GM19438 (cell line): Measurements from ENCODE around the gene SLC4A7.
"Not testable (repeated sequence)": the region's sequence is repeated elsewhere in the genome, so short reads cannot be mapped to it uniquely, and the experiment has no call there.

Experiments used
- ATAC-seq: cut with Tn5 transposase; IDR thresholded peaks from one replicate; pipeline ENCODE4 v1.9.1; 2021; ENCODE audit warnings: low read depth; ENCODE audit not compliant: unreplicated experiment

Gene SLC4A7

DNA sequence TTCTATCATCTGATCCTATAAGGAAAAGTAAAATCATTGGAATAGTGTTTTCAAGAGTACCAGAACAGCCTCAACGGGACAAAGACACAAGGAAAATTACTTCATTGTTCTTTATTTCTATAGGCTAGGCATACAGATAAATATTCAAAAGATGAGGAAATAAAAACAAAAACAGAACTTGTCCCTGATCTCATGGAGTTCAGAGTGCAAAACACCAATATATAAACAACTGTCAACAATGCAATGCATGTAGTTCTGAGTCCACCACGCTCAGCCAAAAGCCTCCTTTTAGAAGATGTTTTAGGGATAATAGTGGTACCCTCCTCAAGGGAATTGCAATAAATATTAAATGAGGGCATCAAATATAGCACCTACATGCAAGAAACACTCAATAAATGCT is 4.6 kb upstream of the SLC4A7 start:
- no peak for ATAC-seq

DNA sequence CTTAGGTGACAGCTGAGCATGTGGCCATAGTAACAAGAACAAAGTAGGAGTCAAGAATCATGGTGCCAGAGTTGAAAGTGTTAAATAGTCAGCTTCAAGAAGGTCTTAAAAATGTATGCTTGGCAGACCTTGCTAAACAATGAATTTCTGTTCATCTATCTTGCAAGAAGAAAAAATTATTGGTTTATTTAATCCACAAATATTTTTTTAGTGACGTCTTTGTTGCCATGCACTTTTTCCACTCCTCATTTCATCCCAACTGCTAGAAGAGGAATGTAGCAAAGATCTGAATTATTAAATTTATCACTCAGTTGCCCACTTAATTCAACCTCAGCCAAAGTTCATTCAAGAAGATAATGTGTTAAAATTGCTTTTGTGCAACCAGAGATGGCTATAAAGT is 3.2 kb upstream of the SLC4A7 start:
- ATAC-seq, result no peak

DNA sequence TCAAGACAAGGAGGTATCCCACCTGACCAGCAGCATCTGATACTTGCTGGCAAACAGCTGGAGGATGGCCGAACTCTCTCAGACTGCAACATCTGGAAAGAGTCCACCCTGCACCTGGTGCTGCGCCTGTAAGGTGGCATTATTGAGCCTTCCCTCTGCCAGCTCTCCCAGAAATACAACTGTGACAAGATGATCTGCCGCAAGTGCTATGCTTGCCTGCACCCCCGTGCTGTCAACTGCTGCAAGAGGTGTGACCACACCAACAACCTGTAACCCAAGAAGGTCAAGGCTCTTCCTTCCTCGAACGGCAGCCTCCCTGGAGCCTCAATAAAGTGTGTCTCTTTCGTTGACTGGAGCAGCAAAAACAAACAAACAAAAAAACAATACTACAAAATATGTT is 2.2 kb upstream of the SLC4A7 start:
- ATAC-seq, result no peak

DNA sequence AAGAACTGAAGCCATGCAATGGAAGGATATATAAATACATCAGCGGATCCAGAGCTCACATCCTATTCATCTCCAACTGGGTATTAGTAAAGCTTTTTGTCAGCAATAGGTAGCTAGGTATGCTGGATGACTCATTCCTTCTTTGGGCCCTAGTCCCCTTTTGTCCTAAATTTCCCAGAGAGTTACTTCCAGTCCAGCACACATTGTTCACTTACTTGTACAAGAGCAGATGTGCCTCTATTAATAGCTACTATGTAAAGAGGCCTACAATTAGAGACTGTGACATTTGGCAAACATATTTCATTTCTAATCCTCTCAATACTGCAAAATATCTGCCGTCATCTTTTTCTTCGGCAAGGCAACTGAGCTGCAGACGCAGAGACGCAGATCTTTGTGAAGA is 1.7 kb upstream of the SLC4A7 start:
- no peak for ATAC-seq

DNA sequence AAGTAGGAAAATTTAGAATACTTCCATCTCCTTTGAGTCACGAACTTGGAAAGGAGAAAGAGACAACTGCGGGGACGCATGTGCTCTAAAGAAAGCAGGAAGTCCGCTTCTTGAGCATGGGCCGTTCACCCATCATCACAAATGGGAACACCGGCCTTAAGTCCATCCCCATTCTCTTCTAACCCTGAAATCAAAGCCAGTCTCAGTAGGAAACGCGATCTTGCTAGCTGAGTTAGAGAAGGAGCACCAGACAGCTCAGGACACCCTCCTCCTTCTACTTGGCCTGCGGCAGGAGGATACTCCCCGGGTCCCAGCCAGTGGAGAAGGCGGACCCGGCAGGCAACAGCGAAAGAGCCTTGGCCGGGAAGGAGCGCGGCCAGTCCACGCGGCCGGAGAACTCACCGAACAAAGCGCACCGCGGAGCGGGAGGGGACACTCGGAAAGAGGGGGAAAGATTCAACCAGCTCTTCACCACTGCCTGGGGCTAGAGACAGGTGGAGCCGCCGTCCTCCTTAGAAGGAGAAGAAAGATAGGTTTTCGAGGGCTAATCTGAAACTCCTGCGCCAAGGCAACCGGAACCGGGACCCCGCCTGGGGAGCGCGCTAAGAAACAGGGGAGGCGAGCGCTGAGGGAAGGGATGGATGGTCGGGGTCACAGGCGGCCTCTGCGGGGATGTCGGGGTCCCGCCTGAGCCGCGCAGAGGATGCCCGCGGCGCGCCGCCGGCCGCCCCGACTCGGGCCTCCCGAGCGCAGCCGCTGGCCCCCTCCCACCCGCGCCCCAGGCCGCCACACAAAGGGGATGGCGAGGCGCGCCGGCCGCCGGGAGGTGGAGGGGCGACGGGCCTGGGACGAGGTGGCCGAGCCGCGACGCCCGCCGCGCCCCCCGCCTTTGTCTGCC is 818 bp downstream of the SLC4A7 start:
- ATAC-seq, result peak; percentile 31

DNA sequence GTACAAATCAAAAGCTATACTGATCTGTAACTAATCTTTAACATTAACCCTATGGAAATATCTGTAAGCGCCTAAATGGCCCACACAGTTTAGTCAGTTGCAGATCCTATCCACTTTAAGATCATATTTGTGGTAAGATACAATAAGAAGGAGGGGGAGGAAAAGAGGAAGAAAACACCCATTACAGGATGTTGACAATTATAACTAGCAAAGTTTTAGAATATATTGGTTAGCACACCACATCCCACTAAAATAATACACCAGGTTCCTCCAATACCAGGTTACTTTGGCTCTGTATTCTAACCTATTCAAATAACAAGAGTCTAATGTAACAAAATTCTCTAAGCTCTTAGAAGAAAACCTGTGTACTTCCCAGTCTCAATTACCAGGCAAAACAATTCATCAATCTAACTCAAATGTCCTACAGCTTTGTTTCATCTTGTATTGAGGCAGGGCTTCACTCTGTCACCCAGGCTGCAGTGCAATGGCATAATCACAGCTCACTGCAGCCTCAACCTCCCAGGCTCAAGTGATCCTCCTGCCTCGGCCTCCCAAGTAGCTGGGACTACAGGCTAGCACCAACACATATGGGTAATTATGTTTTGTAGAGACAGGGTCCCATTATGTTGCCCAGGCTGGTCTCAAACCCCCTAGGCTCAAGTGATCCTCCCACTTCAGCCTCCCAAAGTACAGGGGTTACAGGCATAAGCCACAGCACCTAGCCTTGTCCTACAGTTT is 4.2 kb downstream of the SLC4A7 start:
- no peak for ATAC-seq

DNA sequence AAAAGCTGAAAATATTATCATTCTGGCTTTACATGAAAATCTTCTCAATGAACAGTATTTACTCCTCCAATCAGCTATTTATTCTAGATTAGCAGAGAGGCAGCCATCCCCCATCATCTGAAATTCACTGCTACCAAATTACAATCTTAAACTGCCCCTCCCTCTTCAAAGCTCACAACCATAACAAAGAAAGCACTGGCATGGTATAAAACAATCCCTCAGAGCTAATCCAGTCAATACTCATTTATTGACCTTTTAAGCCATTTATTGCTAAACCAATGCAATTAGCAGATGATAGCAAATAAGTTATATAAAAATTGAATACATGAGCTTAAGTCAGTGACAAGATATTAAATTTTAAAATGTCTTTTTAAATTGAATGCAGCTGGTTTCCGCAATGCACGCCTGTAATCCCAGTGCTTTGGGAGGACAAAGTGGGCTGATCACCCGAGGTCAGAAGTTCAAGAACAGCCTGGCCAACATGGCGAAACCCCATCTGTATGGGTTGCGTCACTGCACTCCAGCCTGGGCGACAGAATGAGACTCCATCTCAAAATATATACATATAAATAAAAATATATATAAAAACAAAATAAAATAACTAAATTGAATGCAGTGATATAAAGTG is 12.1 kb downstream of the SLC4A7 start:
- no peak for ATAC-seq

DNA sequence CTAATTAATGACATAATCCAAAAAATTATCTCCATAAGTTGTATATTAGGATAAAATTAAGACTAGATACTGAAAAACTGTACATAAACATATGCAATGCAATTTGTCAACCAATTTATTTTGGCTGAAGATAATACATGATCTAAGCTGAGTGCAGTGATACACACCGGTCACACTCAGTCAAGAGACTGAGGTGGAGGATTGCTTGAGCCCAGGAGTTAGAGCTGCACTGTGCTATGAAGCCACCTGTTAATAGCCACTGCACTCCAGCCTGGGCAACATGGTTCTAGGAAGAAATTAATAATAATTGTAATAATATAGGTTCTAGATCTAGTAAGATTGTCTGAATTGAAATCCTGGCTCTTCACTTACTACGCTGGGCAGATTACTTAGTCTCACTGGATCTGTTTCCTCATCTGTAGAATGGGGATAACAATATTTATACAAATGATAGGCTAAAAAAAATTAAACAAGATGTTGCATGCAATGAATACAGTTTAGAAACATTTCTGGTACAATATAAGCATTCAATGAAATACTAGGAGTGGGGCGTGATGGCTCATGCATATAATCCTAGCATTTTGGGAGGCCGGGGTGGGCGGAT is 15.8 kb downstream of the SLC4A7 start:
- ATAC-seq, result no peak

DNA sequence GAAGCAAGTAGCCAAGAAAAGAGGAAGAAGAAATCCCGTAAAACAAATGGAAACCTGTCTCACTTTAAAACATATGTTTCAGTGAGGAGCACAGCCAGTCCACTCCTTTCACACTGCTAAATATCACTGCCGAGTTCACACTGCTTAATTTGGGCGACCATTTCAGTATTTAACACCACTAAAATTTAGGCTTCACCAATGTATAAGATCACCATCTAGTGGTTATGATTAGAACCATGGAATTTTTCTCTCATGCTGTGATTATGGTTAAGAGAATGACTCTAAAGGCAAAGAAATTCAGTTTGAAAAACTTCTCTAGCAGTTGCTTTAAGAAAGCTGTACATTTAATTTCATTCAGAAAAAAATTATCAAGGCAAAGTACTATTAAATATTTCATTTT is 16.6 kb downstream of the SLC4A7 start:
- peak; percentile 90 for ATAC-seq

DNA sequence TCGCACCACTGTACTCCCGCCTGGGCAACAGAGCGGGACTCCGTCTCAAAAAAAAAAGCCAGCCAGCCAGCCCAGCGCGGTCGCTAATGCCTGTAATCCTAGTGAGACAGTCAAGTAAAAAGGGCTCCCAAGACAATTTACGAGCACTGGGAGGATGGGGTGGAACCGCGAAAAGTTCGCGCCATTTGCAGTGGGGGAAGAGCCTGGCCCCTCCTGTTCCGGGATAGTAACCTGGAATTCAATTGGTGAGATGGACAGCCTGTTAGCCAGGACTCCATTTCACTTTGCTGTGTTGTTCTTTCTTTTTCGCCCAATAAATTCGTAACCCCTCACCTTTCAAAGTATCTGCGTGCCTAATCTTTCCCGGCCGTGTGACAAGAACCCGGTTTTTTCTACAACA is 19.5 kb downstream of the SLC4A7 start:
- ATAC-seq, result no peak

DNA sequence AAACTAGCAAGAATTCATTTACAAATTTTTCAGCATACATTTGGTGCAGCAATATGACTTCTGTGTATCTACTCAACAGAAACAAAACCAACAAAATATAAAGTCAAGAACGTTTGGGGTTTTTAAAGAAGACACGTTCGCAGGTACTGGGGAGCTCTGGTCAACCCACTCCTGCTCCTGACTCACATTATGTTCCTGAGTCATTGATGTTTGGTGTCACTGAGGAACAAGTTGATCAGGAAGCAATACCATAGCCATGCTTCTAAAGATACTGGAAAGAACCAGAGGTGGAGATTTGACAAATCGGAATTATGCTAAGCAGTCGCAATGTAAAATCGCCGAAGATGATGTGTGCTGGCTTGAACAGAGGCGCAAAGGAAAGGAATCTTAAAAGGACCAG is 22.0 kb downstream of the SLC4A7 start:
- ATAC-seq, result no peak

DNA sequence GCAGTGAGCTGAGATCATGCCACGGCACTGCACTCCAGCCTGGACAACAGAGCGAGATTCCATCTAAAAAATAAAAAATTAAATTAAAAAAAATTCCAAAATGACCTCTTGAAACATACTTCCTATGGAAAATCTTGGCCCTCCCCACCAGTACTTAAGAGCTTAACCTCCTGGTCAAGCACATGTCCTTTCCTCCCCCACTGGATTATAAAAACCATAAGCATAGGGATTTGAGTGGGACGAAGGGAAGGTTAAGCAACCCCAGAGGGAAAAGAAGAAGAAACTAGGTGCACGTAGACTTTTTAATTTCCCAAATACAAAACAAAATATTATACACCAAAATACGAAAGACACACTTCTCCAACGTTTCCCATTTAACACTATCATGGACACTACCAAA is 25.3 kb downstream of the SLC4A7 start:
- no peak for ATAC-seq

DNA sequence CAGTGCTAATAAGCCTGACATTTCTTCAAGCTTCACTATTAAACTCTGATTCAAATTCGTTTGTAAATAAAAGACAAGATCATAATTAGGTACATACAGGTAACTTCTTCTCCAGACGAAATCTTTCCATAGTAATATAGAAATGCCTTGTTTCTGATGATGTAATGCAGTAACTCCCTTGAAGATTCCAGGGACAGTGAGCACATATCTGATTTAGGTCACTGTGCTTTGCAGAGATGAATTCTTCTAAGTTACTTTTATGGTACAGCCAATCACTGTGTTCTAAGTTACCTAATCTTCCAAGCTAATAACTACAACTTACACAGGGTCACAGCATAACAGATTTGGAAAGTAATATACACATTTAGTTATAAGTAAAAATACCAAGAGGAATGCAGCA is 27.6 kb downstream of the SLC4A7 start:
- no peak for ATAC-seq

DNA sequence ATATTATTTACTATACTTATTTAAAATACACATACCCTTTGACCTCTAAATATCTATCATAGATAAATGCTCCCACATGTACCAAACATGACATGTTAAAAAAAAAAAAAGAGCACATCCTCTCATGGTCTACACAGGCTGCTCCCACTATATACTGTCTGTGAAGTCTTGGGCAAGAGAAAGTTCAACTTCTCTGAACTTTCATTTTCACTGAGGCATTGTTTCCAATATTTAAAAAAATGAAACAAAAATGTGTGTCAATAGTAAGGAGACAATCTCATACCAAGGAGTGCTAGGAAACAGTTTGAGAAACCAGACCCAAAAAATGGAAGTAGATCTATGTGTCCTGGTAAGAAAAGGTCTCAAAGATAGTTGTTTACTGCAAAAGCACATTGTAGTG is 29.3 kb downstream of the SLC4A7 start:
- peak; percentile 70 for ATAC-seq

DNA sequence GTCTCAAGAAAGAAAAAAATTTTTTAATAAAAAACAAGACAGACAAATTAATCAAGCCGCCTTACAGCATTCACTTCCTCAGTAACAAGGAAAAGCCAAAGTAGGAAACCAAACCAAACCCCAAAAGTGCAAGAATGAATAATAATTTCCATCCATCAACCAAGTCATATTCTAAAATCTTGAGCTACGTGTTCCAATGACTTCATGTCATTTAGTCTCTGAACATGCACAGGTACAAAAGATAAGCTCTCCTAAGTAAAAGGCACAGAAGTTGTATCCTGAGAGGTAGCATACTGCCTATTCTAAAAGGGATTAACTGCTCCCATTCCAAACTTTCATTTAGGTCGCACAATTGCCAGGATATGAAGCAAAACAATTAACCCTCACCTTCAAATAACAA is 29.7 kb downstream of the SLC4A7 start:
- no peak for ATAC-seq

DNA sequence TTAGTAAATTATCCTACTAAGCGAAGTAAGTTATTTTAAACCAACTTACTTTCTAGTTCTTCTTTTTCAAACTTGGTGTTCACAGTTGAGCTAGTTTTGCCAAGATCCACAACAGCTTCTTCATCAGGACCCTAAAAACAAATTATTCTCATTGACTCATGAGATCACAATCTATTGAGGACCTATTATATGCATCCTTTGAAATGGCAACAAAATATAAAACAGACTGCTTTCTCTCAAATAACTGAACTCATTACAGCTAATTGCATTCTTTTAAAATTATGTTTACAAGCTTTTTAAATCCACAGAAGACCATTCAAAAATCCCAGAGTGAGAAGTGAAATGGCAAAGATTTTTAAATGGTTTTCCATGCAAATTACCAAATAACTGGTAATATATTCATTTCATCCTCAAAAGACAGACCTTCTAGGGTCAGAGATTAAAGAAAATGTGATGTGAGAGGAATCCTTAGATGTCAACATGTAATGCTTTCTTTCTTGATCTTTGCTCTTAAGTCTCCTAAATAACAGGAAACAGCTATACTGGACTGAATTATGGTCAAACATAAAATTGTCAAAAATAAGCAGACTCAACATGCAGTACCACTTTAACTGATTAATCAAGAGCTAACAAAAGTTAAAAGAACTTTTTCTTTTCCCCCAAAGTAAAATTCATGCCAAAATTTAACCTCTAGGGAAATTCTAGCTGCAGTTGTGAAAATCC is 31.7 kb downstream of the SLC4A7 start:
- ATAC-seq, result no peak

DNA sequence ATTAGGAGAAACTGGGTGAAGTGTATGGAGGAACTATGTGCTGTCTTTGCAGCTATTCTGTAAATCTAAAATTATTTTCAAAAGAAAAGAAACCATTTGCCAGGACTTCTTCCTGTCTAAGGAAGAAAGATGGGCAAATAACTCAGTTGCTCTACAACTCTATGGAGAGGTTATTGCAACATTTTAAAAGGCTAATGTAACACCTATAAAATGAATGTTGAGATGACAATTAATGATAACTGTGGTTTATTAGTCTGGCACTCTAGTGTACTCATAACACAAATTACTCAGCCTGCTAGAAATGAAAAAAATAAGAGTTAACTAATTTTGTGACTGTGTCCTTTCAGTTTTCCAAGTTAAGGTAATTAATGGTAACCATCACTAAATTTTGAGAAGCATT is 32.3 kb downstream of the SLC4A7 start:
- ATAC-seq, result no peak

DNA sequence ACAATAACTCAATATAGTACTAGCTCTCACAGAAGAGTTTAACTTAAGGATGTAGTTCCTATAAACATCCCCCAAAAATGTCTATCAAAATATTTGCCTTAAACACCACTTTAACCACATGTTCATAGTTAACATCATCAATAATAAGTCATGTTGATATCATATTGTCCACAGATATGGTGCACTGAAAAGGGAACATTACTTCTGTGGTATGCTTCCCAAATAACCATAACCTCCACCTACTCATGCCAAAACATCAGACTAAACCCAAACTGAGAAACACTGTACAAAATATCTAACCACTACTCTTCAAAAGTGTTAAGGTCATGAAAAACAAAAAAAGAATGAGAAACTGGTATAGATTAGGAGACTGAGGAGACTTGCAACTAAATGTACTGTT is 32.9 kb downstream of the SLC4A7 start:
- no peak for ATAC-seq

DNA sequence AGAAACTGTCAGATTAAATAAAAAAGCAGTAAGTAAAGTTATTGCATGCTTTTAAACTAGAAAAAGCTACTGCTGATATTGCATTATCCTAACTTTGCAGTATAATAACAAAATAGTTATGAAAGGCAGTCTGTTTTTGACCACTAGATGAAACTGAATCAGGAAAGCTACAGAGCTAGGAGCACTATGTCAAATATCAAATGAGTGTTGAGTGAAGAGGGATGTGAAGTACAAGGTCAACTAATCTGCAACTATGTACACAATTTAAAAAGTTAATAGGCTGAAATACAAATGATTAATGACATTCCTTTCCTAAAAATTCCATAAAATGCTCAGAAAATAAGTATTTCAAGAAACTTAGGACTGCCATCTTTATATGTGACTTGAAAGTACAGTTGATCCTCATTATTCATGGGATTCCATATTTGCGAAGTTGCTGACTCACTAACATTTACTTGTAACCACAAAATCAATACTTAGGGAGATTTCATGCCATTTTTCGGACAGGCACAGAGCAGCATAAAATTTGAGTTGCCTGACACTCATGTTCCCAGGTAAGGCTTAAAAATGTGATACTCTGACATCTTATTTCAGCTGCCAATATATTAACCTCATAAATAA is 34.5 kb downstream of the SLC4A7 start:
- no peak for ATAC-seq

DNA sequence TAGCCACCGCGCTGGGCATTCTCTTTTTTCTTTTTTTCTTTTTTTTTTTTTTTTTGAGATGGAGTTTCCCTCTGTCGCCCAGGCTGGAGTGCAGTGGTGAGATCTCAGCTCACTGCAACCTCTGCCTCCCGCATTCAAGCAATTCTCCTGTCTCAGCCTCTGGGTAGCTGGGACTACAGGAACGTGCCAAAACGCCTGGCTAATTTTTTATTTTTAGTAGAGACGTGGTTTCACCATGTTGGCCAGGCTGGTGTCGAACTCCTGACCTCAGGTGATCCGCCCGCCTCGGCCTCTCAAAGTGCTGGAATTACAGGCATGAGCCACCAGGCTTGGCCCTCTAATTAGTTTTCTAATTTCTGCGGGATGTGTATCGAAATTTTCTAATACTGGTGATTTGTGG is 41.2 kb downstream of the SLC4A7 start:
- ATAC-seq, result not testable (repeated sequence)
